Measurements from ENCODE around the gene ASNSD1. TPM values are rescaled to one million over a fixed set of nuclear protein-coding genes. Genes with fewer than 3 reads are reported as not detected.

Gene ASNSD1
- 58.4 and 61.2 TPM in 2 replicates for total RNA-seq

DNA sequence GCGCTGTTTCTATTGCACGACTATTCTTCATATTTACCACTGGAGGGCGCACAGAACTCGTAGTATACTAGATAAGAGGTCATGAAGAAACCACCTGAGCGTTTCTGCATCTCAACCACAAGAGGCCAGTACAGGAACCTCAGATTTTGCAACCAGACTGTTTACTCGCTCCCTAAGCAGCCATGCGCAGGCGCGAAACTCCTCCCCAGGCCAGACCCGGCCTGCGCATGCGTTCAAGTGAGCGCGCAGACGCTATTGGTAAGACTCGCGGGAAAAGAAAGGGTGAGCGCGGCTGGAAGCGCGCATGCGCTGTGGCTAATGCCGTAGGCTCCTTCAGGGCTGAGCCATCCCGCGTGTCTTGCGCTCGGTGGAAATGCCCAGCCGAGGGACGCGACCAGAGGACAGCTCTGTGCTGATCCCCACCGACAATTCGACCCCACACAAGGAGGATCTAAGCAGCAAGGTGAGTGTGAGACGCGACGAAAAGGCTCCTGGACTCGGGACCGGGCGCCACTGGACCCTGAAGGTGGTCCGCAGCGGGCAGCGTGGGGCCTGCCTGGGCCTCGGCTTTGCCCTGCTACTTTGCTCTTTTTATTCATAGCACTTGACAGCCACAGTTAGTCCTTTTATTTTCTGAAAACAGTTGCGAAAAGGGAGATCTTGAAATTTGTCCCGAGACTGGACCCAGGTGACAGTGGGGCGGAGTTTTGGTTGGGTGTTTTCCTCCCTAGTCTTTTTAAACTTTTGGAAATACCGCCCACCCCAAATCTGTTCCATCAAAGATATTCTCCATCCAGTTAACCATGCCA lies at the start of gene ASNSD1:
ASNSD1 (plus strand) TSS at position 312 of the 809 bp plus-strand sequence. CDS start 4,674 bp downstream, outside the sequence.
- no peaks in the 10 kb centered on the region for H3K9me3 Mint-ChIP-seq
- peak; percentile 99 for DNase-seq (ENCODE audit: low spot score)
- H3K4me1 Mint-ChIP-seq (ENCODE audit: low read depth): peaks cover 48% of the 10 kb centered on the region
- peaks cover 19% of the 10 kb centered on the region for H3K36me3 Mint-ChIP-seq (ENCODE audit: low read depth)
- intact Hi-C loops (cut with micrococcal nuclease): loop anchor here (1.0 to 10.0 kb wide), 12 partner anchors 13 to 1353 kb away; partner anchors contain the start of genes ANKAR, GLS, HIBCH and NEMP2
- no peaks in the 10 kb centered on the region for H3K27me3 Mint-ChIP-seq (ENCODE audit: insufficient read depth)
- H3K4me3 Mint-ChIP-seq: no peak within 1 kb of the TSS
- H3K27ac Mint-ChIP-seq: no peak within 1 kb of the TSS

DNA sequence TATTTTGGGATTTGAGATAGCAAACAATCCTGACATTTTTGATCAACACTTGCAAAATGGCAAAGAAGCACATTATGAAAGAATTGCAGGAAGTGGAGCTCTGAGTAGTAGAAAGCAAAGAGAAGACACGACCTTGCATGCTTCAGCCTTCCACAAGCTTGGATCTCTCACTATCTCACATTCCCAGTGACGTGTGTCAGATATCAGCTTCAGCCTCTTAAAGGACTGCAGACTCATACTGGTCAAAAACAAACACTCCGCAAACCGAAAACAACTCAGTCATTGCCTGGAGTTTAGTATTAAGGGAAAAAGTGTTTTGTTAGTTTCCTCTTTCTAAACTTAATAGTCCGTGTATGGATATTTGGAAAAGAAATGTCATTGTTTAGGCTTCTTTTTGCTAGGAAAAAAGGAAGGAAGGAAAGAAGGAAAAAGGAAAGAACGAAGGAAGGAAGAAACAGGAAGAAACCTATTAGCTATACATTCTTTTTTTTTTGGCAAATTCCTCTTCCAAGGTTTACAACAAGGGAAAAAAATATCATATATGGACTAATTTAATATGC lies 48.1 kb upstream of the ASNSD1 start:
- no peak for DNase-seq (ENCODE audit: low spot score)
- H3K9me3 Mint-ChIP-seq: no peaks in the 10 kb centered on the region
- intact Hi-C loops (cut with micrococcal nuclease): no loop called here
- peaks cover 3% of the 10 kb centered on the region for H3K27me3 Mint-ChIP-seq (ENCODE audit: insufficient read depth)
- H3K27ac Mint-ChIP-seq: no peak overlapping the region
- H3K4me3 Mint-ChIP-seq: no peak overlapping the region
- no peaks in the 10 kb centered on the region for H3K4me1 Mint-ChIP-seq (ENCODE audit: low read depth)
- no peaks in the 10 kb centered on the region for H3K36me3 Mint-ChIP-seq (ENCODE audit: low read depth)

DNA sequence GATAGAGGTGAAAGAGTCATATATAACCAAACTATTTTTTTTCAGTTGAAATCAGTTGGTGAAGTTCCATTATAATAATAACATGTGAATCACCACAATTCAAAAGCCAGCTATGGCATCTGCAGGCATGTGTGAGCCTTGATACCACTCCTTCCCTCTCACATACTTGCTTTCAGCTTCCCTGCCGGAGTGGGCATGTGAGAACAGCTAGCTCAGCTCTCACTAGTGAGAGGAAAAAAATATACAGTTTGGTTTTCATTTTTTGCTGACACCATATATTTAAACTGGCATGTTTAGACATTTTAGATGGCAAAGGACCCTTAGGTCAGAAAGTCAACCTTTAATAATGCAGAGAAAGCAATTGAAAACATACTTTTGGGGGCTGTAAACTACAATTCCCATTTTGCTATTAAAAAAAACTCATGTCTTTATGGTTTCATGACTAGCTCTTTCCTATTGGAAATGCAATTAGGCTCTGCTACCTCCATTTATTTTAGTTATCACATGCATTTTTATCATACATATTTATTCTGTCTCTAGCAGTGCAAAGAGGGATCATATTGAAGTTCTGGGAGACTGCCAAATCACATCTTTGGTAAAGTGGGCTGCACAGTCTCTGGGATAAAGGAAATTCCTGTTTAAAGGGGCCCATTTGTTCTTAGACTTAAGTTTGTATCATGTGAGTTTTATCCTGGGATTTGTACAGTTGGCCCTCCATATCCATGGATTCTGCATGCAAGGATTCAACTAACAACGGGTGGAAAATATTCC lies 47.4 kb upstream of the ASNSD1 start:
- Mint-ChIP-seq H3K27me3 (ENCODE audit: insufficient read depth) (peaks cover 2% of the 10 kb centered on the region), H3K9me3 (no peaks in the 10 kb centered on the region), H3K4me3 (no peak overlapping the region), H3K36me3 (ENCODE audit: low read depth) (no peaks in the 10 kb centered on the region), H3K27ac (no peak overlapping the region), H3K4me1 (ENCODE audit: low read depth) (no peaks in the 10 kb centered on the region)
- intact Hi-C loops (cut with micrococcal nuclease): no loop called here
- DNase-seq (ENCODE audit: low spot score): no peak

DNA sequence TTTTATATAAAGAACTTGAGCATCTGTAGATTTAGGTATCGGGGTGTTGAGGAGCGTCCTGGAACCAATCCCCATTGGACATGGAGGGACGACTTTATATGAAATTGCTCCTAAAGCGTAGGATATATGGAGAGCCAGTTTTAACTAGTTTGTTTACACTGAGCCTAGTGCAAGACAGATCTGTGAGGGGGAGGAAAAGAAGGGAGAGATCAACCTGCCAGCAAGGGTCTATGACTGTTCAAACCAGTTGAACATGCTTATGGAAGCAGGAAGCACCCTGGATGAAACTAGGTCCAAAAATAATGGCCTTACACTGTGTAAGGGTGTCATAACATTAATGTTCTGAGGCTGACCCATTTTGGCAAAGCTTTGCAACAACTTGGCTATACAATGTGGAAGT lies 46.7 kb upstream of the ASNSD1 start:
- intact Hi-C loops (cut with micrococcal nuclease): no loop called here
- Mint-ChIP-seq H3K36me3 (ENCODE audit: low read depth) (no peaks in the 10 kb centered on the region), H3K9me3 (no peaks in the 10 kb centered on the region), H3K4me3 (no peak overlapping the region), H3K4me1 (ENCODE audit: low read depth) (no peaks in the 10 kb centered on the region), H3K27ac (no peak overlapping the region), H3K27me3 (ENCODE audit: insufficient read depth) (peaks cover 2% of the 10 kb centered on the region)
- DNase-seq (ENCODE audit: low spot score): no peak

DNA sequence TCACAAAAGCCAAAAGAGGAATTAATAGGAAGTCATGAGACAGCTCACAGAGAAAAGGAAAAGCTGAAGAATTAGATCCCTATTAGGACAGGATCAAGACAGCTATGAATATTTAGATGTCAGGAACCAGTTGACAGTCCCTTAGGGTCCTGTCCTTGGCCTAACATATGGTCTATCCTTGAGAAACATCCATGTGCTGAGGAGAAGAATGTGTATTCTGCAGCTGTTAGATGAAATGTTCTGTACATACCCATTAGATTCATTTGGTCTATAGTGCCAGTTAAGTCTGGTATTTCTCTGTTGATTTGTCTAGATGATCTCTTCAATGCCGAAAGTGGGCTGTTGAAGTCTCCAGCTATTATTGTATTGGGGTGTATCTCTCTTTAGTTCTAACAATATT lies 43.1 kb upstream of the ASNSD1 start:
- no peaks in the 10 kb centered on the region for H3K4me1 Mint-ChIP-seq (ENCODE audit: low read depth)
- intact Hi-C loops (cut with micrococcal nuclease): no loop called here
- H3K4me3 Mint-ChIP-seq: no peak overlapping the region
- DNase-seq (ENCODE audit: low spot score): no peak
- H3K36me3 Mint-ChIP-seq (ENCODE audit: low read depth): no peaks in the 10 kb centered on the region
- no peak overlapping the region for H3K27ac Mint-ChIP-seq
- no peaks in the 10 kb centered on the region for H3K9me3 Mint-ChIP-seq
- no peaks in the 10 kb centered on the region for H3K27me3 Mint-ChIP-seq (ENCODE audit: insufficient read depth)

DNA sequence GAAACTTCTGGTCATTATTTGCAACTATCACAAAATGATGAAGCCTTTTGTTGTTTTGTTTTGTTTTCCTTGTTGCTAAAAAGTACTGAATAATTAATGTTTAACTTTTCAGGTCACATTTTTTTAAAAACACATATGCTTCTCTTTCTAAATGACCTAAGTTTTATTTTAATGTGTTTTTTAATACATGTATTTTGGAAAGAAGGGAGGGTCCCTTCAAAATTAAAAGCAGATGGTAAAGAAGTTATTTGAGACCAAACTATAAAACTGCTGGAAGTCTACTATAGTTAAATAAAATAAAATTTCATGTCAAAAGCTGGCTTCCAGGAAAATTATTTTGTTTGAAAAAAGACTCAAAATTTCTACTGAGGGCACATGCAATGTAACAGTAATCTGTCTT lies 39.5 kb upstream of the ASNSD1 start:
- no peak for DNase-seq (ENCODE audit: low spot score)
- no peak overlapping the region for H3K4me3 Mint-ChIP-seq
- H3K27me3 Mint-ChIP-seq (ENCODE audit: insufficient read depth): no peaks in the 10 kb centered on the region
- no peaks in the 10 kb centered on the region for H3K9me3 Mint-ChIP-seq
- H3K36me3 Mint-ChIP-seq (ENCODE audit: low read depth): no peaks in the 10 kb centered on the region
- intact Hi-C loops (cut with micrococcal nuclease): no loop called here
- H3K4me1 Mint-ChIP-seq (ENCODE audit: low read depth): peaks cover 7% of the 10 kb centered on the region
- no peak overlapping the region for H3K27ac Mint-ChIP-seq

DNA sequence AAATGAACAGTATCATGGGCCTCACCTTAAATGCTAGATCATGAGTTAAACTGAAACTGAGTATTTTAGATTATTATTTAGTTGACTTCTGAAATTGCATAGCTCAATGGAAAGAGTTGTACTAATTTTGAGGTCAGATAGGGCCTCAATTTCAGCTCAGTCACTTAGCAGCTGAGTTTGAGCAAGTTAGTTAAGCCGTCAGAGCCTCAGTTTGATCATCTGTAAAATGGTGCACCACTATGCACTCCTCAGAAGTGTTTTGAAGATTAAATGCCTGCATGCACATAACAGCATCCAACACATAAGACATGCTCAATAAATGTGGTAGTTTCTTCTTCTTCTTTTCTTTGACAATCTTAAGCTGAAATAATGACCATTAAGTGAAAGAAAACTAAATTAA lies 38.2 kb upstream of the ASNSD1 start:
- Mint-ChIP-seq H3K27ac (no peak overlapping the region), H3K4me1 (ENCODE audit: low read depth) (peaks cover 7% of the 10 kb centered on the region), H3K4me3 (no peak overlapping the region), H3K36me3 (ENCODE audit: low read depth) (no peaks in the 10 kb centered on the region), H3K9me3 (no peaks in the 10 kb centered on the region), H3K27me3 (ENCODE audit: insufficient read depth) (no peaks in the 10 kb centered on the region)
- no peak for DNase-seq (ENCODE audit: low spot score)
- intact Hi-C loops (cut with micrococcal nuclease): no loop called here

DNA sequence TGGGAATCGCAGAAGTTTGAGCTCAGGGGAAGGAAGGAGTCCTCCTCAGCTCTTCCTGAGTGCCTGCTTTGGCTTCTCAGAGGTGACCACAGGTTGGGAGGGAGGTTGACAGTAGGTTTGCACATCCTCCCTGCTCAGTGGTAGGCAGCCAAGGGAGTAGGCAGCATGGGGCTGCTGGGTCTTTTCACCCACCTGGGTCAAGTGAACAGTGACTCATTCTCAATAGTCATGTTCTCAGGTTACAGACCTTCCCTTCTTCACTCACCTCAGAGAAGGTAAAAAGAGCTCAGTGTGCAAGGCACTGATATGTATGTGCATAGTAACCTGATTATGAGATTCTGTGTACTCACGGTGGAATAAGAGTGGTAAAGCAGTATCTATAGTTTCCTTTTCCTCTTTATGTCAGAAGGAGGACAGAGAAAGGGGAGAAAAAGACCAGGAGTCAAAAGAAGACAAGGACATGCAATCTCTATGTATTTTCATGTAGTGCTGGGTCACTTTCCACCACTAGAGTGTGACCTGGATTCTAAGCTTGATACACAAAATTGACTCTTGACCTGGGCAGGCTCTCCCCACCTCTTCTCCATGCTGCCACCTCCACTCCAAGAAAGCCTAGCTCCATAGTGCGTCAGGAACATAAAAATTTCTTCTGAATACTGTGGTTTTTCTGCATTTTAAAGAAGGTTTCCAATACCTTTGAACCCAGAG lies 36.5 kb upstream of the ASNSD1 start:
- peaks cover 7% of the 10 kb centered on the region for H3K4me1 Mint-ChIP-seq (ENCODE audit: low read depth)
- intact Hi-C loops (cut with micrococcal nuclease): no loop called here
- no peaks in the 10 kb centered on the region for H3K27me3 Mint-ChIP-seq (ENCODE audit: insufficient read depth)
- DNase-seq (ENCODE audit: low spot score): no peak
- no peak overlapping the region for H3K4me3 Mint-ChIP-seq
- no peak overlapping the region for H3K27ac Mint-ChIP-seq
- H3K9me3 Mint-ChIP-seq: no peaks in the 10 kb centered on the region
- H3K36me3 Mint-ChIP-seq (ENCODE audit: low read depth): no peaks in the 10 kb centered on the region

DNA sequence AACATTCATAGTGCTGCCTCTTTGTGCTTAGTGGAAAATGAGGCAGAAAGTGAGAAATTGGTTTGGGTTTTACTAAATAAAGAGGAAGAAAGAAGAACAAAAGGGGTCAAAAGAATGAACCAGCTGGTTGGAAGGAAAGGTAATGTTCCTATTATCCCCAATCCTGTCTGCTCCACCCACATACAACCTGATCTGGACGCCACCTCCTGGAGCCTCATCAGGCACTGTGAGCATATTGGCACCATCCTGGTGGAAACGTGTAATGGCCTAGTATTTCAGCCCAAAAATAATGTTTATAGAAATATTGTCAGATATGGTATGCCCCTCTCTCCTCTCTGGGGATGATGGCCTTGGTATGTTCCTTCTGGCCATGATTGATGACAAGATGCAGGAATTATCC lies 35.6 kb upstream of the ASNSD1 start:
- no peak for DNase-seq (ENCODE audit: low spot score)
- Mint-ChIP-seq H3K36me3 (ENCODE audit: low read depth) (no peaks in the 10 kb centered on the region), H3K27me3 (ENCODE audit: insufficient read depth) (no peaks in the 10 kb centered on the region), H3K4me3 (no peak overlapping the region), H3K9me3 (no peaks in the 10 kb centered on the region), H3K27ac (no peak overlapping the region), H3K4me1 (ENCODE audit: low read depth) (peaks cover 7% of the 10 kb centered on the region)
- intact Hi-C loops (cut with micrococcal nuclease): no loop called here

DNA sequence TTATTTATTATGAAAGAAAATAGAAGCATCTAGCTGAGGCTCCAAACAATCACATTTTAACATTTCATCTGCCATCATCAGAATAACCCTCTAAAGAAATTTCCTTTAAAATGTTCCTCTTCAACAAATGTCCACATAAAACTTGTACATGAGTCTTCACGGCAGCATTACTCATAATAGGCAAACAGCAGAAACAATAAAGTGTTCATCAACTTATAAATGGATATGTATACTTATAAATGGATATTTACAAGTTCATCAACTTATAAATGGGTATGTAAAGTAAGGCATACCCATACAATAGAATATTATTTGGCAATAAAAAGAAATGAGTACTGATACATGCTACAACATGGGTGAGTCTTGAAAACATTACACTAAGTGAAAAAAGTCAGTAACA lies 33.5 kb upstream of the ASNSD1 start:
- intact Hi-C loops (cut with micrococcal nuclease): no loop called here
- H3K4me3 Mint-ChIP-seq: no peak overlapping the region
- peaks cover 2% of the 10 kb centered on the region for H3K27me3 Mint-ChIP-seq (ENCODE audit: insufficient read depth)
- H3K9me3 Mint-ChIP-seq: no peaks in the 10 kb centered on the region
- H3K4me1 Mint-ChIP-seq (ENCODE audit: low read depth): peaks cover 7% of the 10 kb centered on the region
- no peak for DNase-seq (ENCODE audit: low spot score)
- no peaks in the 10 kb centered on the region for H3K36me3 Mint-ChIP-seq (ENCODE audit: low read depth)
- no peak overlapping the region for H3K27ac Mint-ChIP-seq

DNA sequence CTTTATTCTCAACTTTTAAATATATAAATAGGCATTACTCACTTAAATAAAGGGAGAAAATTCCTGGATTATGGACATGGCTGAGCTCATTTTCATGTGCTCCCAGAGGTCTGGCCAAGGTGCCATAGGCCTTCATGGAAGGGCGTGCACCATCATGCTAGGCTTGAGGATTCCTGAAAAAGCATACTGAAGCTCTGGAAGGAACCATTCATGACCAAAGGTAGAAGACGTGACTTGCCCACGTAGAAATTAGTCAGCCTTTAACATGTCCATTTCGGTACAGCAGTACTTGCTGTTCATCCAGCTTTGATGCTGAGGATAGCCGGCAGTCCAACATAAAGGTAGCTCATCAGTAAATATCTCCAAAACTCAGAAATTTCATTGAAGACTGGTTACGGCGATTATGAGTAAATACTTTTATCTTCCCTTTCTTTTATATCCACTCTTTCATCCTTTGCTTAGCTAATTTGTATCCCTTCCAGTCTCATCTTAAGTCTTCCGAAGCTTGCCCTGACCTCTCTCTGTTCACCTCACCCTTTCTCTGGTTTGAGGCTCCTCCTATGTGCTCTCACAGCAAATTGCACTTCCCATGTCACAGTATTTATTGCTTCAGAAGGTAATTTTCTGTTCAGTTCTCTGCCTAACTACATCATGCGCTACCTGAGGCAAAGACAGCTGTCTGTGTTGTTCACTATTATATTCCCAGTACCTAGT lies 32.3 kb upstream of the ASNSD1 start:
- no peaks in the 10 kb centered on the region for H3K36me3 Mint-ChIP-seq (ENCODE audit: low read depth)
- H3K9me3 Mint-ChIP-seq: no peaks in the 10 kb centered on the region
- no peak overlapping the region for H3K27ac Mint-ChIP-seq
- no peak overlapping the region for H3K4me3 Mint-ChIP-seq
- peaks cover 4% of the 10 kb centered on the region for H3K27me3 Mint-ChIP-seq (ENCODE audit: insufficient read depth)
- H3K4me1 Mint-ChIP-seq (ENCODE audit: low read depth): peaks cover 7% of the 10 kb centered on the region
- intact Hi-C loops (cut with micrococcal nuclease): no loop called here
- no peak for DNase-seq (ENCODE audit: low spot score)

All from activated T-helper 1 cell treated with anti-CD3 and anti-CD28 coated beads, Interleukin-12 subunit alpha, Interleukin-12 subunit beta, Interleukin-2, Interleukin-4 antibody, amounts not matched to agents 30 ng/mL and 10 ng/mL and 1 ng/mL, durations not matched to agents 14 hours and 24 hours and 36 hours (primary cell).